Glutamatergic neuron (in vitro differentiated cells): Measurements from ENCODE around the gene PIGA. TPM values are rescaled to one million over a fixed set of nuclear protein-coding genes. Genes with fewer than 3 reads are reported as not detected.

Experiments
- DNase-seq: peaks from one replicate; pipeline ENCODE4 v3.0.0; 2022
- H3K27ac Mint-ChIP-seq: one replicate; pipeline ENCODE4 v1.8.0; 2020; ENCODE audit warnings: mild to moderate bottlenecking, mixed read lengths, inconsistent platforms; ENCODE audit not compliant: unreplicated experiment
- H3K27me3 Mint-ChIP-seq: one replicate; pipeline ENCODE4 v1.8.0; 2020; ENCODE audit warnings: mild to moderate bottlenecking, moderate library complexity, mixed read lengths, inconsistent platforms; ENCODE audit not compliant: unreplicated experiment
- H3K36me3 Mint-ChIP-seq: one replicate; pipeline ENCODE4 v1.8.0; 2020; ENCODE audit warnings: mild to moderate bottlenecking, mixed read lengths, inconsistent platforms; ENCODE audit not compliant: unreplicated experiment
- H3K4me1 Mint-ChIP-seq: one replicate; pipeline ENCODE4 v1.8.0; 2020; ENCODE audit warnings: mild to moderate bottlenecking, low read depth, mixed read lengths, inconsistent platforms; ENCODE audit not compliant: unreplicated experiment
- H3K4me3 Mint-ChIP-seq: one replicate; pipeline ENCODE4 v1.8.0; 2020; ENCODE audit warnings: mild to moderate bottlenecking, mixed read lengths, inconsistent platforms; ENCODE audit not compliant: unreplicated experiment
- H3K9me3 Mint-ChIP-seq: one replicate; pipeline ENCODE4 v1.8.0; 2020; ENCODE audit warnings: mild to moderate bottlenecking, moderate library complexity, mixed read lengths, inconsistent platforms; ENCODE audit not compliant: unreplicated experiment
- total RNA-seq: library from RNA; stranded (reverse); fragmentation: NEBNext Ultra II Directional; extraction: Animal tissue kit (Norgen Biotek cat#: 25700); gene quantifications from one replicate; pipeline ENCODE4 v1.2.1, GENCODE V29; 2021; ENCODE audit not compliant: unreplicated experiment
- TF ChIP-seq, protein P1 (sequence below): fragments of 200-600 bp; sonication (generic); IDR thresholded peaks from one replicate; pipeline ENCODE4 v1.5.0; 2021; ENCODE audit not compliant: partially characterized antibody, unreplicated experiment

Gene PIGA
- total RNA-seq, 1 donor from 2014 or later = 11.3 TPM

DNA sequence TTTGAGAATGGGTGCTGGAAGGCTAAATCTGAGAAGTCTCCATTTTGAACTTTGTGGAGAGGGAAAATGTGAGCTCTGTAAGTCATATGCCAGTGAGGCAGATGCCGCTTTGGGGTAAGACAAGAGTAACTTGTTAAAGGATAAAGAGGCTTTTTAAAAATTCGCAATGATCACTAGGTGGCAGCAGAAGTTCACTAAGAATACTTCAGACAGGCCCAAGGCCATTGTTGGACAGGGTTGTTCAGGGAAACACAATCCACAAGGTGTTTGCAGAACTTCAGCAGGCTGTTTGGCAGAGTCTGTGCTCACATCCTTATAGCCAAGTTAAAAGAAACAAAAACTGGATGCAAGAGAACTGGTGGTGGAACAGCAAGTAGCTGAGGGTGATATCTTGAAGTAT, 13.7 kb upstream of the PIGA start:
- Mint-ChIP-seq H3K4me3 (no peak overlapping the region), H3K36me3 (no peaks in the 10 kb centered on the region), H3K27me3 (peaks cover 2% of the 10 kb centered on the region), H3K9me3 (no peaks in the 10 kb centered on the region), H3K4me1 (peaks cover 9% of the 10 kb centered on the region), H3K27ac (no peak overlapping the region)
- DNase-seq = no peak
- TF ChIP-seq, protein P1, sequence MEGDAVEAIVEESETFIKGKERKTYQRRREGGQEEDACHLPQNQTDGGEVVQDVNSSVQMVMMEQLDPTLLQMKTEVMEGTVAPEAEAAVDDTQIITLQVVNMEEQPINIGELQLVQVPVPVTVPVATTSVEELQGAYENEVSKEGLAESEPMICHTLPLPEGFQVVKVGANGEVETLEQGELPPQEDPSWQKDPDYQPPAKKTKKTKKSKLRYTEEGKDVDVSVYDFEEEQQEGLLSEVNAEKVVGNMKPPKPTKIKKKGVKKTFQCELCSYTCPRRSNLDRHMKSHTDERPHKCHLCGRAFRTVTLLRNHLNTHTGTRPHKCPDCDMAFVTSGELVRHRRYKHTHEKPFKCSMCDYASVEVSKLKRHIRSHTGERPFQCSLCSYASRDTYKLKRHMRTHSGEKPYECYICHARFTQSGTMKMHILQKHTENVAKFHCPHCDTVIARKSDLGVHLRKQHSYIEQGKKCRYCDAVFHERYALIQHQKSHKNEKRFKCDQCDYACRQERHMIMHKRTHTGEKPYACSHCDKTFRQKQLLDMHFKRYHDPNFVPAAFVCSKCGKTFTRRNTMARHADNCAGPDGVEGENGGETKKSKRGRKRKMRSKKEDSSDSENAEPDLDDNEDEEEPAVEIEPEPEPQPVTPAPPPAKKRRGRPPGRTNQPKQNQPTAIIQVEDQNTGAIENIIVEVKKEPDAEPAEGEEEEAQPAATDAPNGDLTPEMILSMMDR = peak; percentile 42

DNA sequence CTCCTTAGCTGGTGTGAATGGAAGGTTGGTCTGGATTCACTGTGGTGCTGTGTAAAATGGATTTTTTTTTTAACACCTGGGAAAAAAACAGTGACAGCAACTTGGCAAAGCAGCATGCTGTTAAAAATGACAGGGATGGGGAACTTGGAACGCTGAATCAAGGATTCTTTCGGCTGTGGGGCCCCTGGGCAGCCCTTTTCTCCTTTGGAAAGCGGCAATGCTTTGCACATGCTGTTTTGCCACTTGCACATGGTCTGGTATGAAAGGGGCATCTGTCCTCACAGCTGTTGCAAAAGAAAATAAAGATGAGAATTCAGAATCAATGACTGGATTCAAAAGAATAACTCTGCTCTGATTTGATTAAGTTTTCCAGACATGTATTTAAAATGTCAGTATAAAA, 10.7 kb upstream of the PIGA start:
- H3K9me3 Mint-ChIP-seq = no peaks in the 10 kb centered on the region
- H3K27ac Mint-ChIP-seq = no peak overlapping the region
- no peaks in the 10 kb centered on the region for H3K36me3 Mint-ChIP-seq
- H3K4me3 Mint-ChIP-seq = no peak overlapping the region
- TF ChIP-seq, protein P1 = no peak
- DNase-seq = no peak
- H3K27me3 Mint-ChIP-seq = no peaks in the 10 kb centered on the region
- peaks cover 9% of the 10 kb centered on the region for H3K4me1 Mint-ChIP-seq

DNA sequence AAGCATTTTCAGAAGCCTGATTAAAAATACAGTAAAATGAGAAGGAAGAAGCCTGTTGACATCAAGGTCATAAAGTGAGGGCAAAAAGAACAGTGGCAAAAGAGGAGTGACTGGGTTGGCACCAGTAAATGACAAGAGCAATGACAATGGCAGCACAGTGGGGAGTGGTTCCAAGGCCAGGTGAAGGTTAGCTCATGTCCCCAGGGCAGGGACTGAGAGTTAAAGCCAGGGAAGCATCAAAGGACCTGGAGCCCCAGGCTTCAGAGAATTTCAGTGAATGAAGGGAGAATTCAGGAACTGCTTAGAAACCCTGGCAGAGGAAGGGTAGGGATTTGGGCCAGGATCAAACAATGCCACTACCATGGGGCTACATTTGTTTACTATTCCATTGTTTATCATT, 8.8 kb upstream of the PIGA start:
- Mint-ChIP-seq H3K4me1 (peaks cover 3% of the 10 kb centered on the region), H3K27me3 (no peaks in the 10 kb centered on the region), H3K9me3 (no peaks in the 10 kb centered on the region), H3K36me3 (no peaks in the 10 kb centered on the region), H3K4me3 (no peak overlapping the region), H3K27ac (no peak overlapping the region)
- TF ChIP-seq, protein P1 = no peak
- no peak for DNase-seq

DNA sequence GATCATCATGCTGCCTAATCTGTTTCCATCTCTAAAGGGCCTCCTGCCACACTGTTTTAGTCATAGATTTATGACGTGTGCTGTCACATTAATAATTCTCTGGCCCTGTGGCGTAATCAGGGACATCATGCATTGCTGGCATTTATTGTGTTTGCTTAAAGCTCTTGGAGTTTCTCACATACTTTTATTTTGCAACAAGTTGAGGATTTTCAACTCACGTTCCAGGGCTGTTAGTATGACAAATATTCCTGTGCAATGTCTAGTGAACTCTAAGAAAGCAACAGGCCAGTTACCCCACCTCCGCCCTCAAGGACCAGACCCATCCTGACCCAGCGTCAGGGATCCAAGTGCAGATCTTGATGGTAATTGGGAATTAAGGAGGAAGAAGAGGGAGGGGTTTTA, 7.8 kb upstream of the PIGA start:
- Mint-ChIP-seq H3K4me3 (no peak overlapping the region), H3K36me3 (no peaks in the 10 kb centered on the region), H3K4me1 (no peaks in the 10 kb centered on the region), H3K27me3 (no peaks in the 10 kb centered on the region), H3K9me3 (no peaks in the 10 kb centered on the region), H3K27ac (no peak overlapping the region)
- no peak for DNase-seq
- TF ChIP-seq, protein P1 = no peak

DNA sequence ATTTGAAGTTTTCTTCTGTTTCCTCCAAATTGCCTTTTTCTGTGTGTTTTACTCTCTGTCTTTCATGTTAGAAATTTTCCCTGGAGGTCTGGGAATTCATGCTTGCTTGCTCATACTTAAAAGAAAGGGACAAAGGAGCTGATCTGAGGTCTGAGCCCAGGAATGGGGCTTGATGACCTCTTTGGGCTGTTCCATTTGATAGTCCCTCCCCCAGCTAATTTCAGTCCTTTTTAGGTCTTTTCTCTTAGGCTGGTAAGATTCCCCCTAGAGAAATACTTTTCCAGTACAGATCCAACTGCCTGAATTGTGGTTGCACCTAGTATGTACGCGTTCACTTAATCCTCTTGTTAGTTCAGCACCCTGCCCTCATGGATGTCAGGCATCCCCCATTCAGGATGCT, 5.5 kb upstream of the PIGA start:
- H3K4me1 Mint-ChIP-seq = no peaks in the 10 kb centered on the region
- no peaks in the 10 kb centered on the region for H3K36me3 Mint-ChIP-seq
- H3K27ac Mint-ChIP-seq = no peak overlapping the region
- H3K27me3 Mint-ChIP-seq = no peaks in the 10 kb centered on the region
- no peak overlapping the region for H3K4me3 Mint-ChIP-seq
- H3K9me3 Mint-ChIP-seq = no peaks in the 10 kb centered on the region
- DNase-seq = no peak
- TF ChIP-seq, protein P1 = no peak
